ENCODE results near the gene FAN1. TPM values are rescaled to one million over a fixed set of nuclear protein-coding genes. Genes with fewer than 3 reads are reported as not detected.

The FAN1 gene
- polyA plus RNA-seq, 3 donors = 0.38 to 7.9 (median 0.95) TPM

GRCh38 chr15:30979457-30979856, 75.7 kb downstream of the FAN1 start:
- Histone ChIP-seq H3K4me3 (replicated peaks in 1 of 3; ENCODE audit: low read depth in 2 of 3, low read length in 3 of 3) (peak overlapping the region in 1 of 3 experiments; percentile 43), H2AFZ (ENCODE audit: insufficient read depth, low read depth, low read length, poor library complexity, severe bottlenecking) (no peak overlapping the region), H3K9me3 (replicated peaks in 1 of 2; ENCODE audit: control insufficient read depth in 1 of 2, insufficient read depth in 1 of 2, low read length in 2 of 2) (peaks cover 0 to 2% of the 10 kb centered on the region in 2 donors), H3K36me3 (replicated peaks in 1 of 2; ENCODE audit: control insufficient read depth in 1 of 2, insufficient read depth in 2 of 2, low read length in 2 of 2) (peaks cover 46 to 61% of the 10 kb centered on the region in 2 donors), H3K27me3 (ENCODE audit: control insufficient read depth in 2 of 2, insufficient read depth in 2 of 2, low read length in 2 of 2) (no peaks in the 10 kb centered on the region), H3K4me1 (ENCODE audit: control insufficient read depth in 1 of 2, insufficient read depth in 2 of 2, low read length in 2 of 2) (peaks cover 28 to 34% of the 10 kb centered on the region in 2 donors), H3K79me2 (ENCODE audit: insufficient read depth, low read length) (peaks cover 96% of the 10 kb centered on the region), H3K27ac (ENCODE audit: low read depth in 1 of 2, low read length in 2 of 2) (peak overlapping the region in 1 of 2 donors; percentile 65), H4K20me1 (ENCODE audit: insufficient read depth, low read length) (peaks cover 100% of the 10 kb centered on the region), H3K9ac (ENCODE audit: insufficient read depth, low read length, poor library complexity, severe bottlenecking) (no peak overlapping the region), H3K4me2 (replicated peaks; ENCODE audit: extremely low read depth, low read length, poor library complexity, severe bottlenecking) (peak overlapping the region; percentile 29)
- Mint-ChIP-seq H3K4me1 (peaks cover 49% of the 10 kb centered on the region), H3K27ac (peak overlapping the region; percentile 60 to 87 (median 75)), H3K4me3 (peak overlapping the region in 1 of 2 donors; percentile 67), H3K9me3 (peaks cover 0 to 2% (median 0%) of the 10 kb centered on the region in 7 donors), H3K36me3 (peaks cover 53 to 77% of the 10 kb centered on the region in 2 donors), H3K27me3 (ENCODE audit: low read depth in 3 of 3) (no peaks in the 10 kb centered on the region)
- WGBS (ENCODE audit: insufficient coverage) = no CpG with 5 or more reads among the region's 5 CpGs
- intact Hi-C loops (cut with micrococcal nuclease) = loop anchor here in 1 of 2 donors (10.0 kb wide), 1 partner anchor 145 kb away; no protein-coding TSS in a partner anchor
- peak; percentile 42 to 64 (median 47) for DNase-seq
- no peak for TF ChIP-seq CTCF (IDR thresholded peaks at IDR 0.05)

GRCh38 chr15:30984118-30984517, 80.4 kb downstream of the FAN1 start:
- no peak for DNase-seq
- Histone ChIP-seq H4K20me1 (ENCODE audit: insufficient read depth, low read length) (peaks cover 99% of the 10 kb centered on the region), H2AFZ (ENCODE audit: insufficient read depth, low read depth, low read length, poor library complexity, severe bottlenecking) (no peak overlapping the region), H3K79me2 (ENCODE audit: insufficient read depth, low read length) (peaks cover 95% of the 10 kb centered on the region), H3K4me2 (replicated peaks; ENCODE audit: extremely low read depth, low read length, poor library complexity, severe bottlenecking) (no peak overlapping the region), H3K36me3 (replicated peaks in 1 of 2; ENCODE audit: control insufficient read depth in 1 of 2, insufficient read depth in 2 of 2, low read length in 2 of 2) (peaks cover 57 to 73% of the 10 kb centered on the region in 2 donors), H3K27me3 (ENCODE audit: control insufficient read depth in 2 of 2, insufficient read depth in 2 of 2, low read length in 2 of 2) (no peaks in the 10 kb centered on the region), H3K9me3 (replicated peaks in 1 of 2; ENCODE audit: control insufficient read depth in 1 of 2, insufficient read depth in 1 of 2, low read length in 2 of 2) (peaks cover 0 to 2% of the 10 kb centered on the region in 2 donors), H3K4me3 (replicated peaks in 1 of 3; ENCODE audit: low read depth in 2 of 3, low read length in 3 of 3) (no peak overlapping the region), H3K9ac (ENCODE audit: insufficient read depth, low read length, poor library complexity, severe bottlenecking) (no peak overlapping the region), H3K4me1 (ENCODE audit: control insufficient read depth in 1 of 2, insufficient read depth in 2 of 2, low read length in 2 of 2) (peaks cover 36 to 49% of the 10 kb centered on the region in 2 donors), H3K27ac (ENCODE audit: low read depth in 1 of 2, low read length in 2 of 2) (peak overlapping the region in 1 of 2 donors; percentile 46)
- Mint-ChIP-seq H3K9me3 (peaks cover 0 to 2% (median 0%) of the 10 kb centered on the region in 7 donors), H3K27ac (no peak overlapping the region), H3K4me1 (peaks cover 63% of the 10 kb centered on the region), H3K4me3 (no peak overlapping the region), H3K27me3 (ENCODE audit: low read depth in 3 of 3) (peaks cover 0 to 2% (median 0%) of the 10 kb centered on the region in 3 donors), H3K36me3 (peaks cover 57 to 74% of the 10 kb centered on the region in 2 donors)
- 94% methylated on average over 2 of the region's 3 CpGs for WGBS (ENCODE audit: insufficient coverage)
- no peak for TF ChIP-seq CTCF (IDR thresholded peaks at IDR 0.05)
- intact Hi-C loops (cut with micrococcal nuclease) = no loop called here

Data from CD14-positive monocyte (primary cell).